MCF 10A (cell line): ENCODE data around the gene EXOC3L2. TPM values are rescaled to one million over a fixed set of nuclear protein-coding genes. Genes with fewer than 3 reads are reported as not detected.

Experiments
- BruUV-seq: library from RNA; stranded (reverse); fragments of 400-500 nt; replicated peaks from 2 replicates; lab custom pipeline; 2021; lab: Mats Ljungman, UMichigan
- CTCF ChIA-PET: fragments of 300-600 bp; sonication (Branson Sonifier 250); formaldehyde crosslinking; extraction: SDS; loops from one replicate; lab custom pipeline; 2021; ENCODE audit warnings: antibody characterized with exemption, inconsistent platforms; lab: Yijun Ruan, JAX
- POLR2A ChIA-PET: fragments of 300-600, 350-650 bp; sonication (Branson Sonifier 250); formaldehyde crosslinking; extraction: SDS; loops from one replicate; lab custom pipeline; 2020; ENCODE audit warnings: antibody characterized with exemption, inconsistent platforms; lab: Yijun Ruan, JAX
- DNase-seq: peaks from one replicate; pipeline ENCODE4 v3.0.0-alpha.2; 2018; ENCODE audit not compliant: unreplicated experiment
- H3K27ac Mint-ChIP-seq: one replicate; pipeline ENCODE4 v1.8.0; 2022; ENCODE audit warnings: mild to moderate bottlenecking, low read depth, mixed read lengths; ENCODE audit not compliant: unreplicated experiment
- H3K27me3 Mint-ChIP-seq: one replicate; pipeline ENCODE4 v1.8.0; 2022; ENCODE audit warnings: mixed read lengths; ENCODE audit not compliant: insufficient read depth, unreplicated experiment
- H3K36me3 Mint-ChIP-seq: one replicate; pipeline ENCODE4 v1.8.0; 2022; ENCODE audit warnings: mild to moderate bottlenecking, moderate library complexity, mixed read lengths; ENCODE audit not compliant: insufficient read depth, unreplicated experiment
- H3K4me1 Mint-ChIP-seq: one replicate; pipeline ENCODE4 v1.8.0; 2022; ENCODE audit warnings: mixed read lengths; ENCODE audit not compliant: insufficient read depth, unreplicated experiment
- H3K4me3 Mint-ChIP-seq: one replicate; pipeline ENCODE4 v1.8.0; 2022; ENCODE audit warnings: mild to moderate bottlenecking, moderate library complexity, mixed read lengths; ENCODE audit not compliant: unreplicated experiment
- H3K9me3 Mint-ChIP-seq: one replicate; pipeline ENCODE4 v1.8.0; 2022; ENCODE audit warnings: mixed read lengths; ENCODE audit not compliant: unreplicated experiment
- intact Hi-C: fragments of 100-400 bp; cut with micrococcal nuclease; formaldehyde crosslinking; loops from 2 replicates; pipeline ENCODE4 v1.14.1; 2022
- total RNA-seq: library from RNA; stranded (reverse); gene quantifications from 2 replicates; pipeline ENCODE4 v1.2.3, GENCODE V29; 2022
- TF ChIP-seq, protein P1 (sequence below): fragments of 200-600 bp; IDR thresholded peaks from one replicate; pipeline ENCODE4 v1.8.0; 2022; ENCODE audit warnings: antibody characterized with exemption, mild to moderate bottlenecking; ENCODE audit not compliant: unreplicated experiment

EXOC3L2 gene
- total RNA-seq, 1 experiment from 2014 or later: not detected

DNA sequence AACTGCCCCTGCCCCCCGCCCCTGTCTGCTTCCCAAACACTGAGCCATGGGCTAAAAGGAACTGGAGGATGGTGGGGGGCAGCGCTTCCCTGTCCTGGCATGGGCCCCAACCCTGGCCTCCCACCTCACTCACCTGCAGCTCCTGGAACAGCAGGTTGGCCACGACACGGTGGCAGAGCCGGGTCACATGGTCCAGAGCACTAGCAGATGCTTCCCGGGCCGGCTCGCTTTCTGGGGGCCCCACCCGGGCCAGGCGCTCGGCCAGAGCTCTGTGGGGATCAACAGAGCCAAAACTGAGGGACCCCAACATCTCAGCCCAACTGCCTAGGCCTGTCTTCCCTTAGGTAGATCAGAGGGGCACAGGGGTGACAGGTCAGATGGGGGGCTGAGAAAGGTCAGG, 20.6 kb downstream of the EXOC3L2 start:
- TF ChIP-seq, protein P1, sequence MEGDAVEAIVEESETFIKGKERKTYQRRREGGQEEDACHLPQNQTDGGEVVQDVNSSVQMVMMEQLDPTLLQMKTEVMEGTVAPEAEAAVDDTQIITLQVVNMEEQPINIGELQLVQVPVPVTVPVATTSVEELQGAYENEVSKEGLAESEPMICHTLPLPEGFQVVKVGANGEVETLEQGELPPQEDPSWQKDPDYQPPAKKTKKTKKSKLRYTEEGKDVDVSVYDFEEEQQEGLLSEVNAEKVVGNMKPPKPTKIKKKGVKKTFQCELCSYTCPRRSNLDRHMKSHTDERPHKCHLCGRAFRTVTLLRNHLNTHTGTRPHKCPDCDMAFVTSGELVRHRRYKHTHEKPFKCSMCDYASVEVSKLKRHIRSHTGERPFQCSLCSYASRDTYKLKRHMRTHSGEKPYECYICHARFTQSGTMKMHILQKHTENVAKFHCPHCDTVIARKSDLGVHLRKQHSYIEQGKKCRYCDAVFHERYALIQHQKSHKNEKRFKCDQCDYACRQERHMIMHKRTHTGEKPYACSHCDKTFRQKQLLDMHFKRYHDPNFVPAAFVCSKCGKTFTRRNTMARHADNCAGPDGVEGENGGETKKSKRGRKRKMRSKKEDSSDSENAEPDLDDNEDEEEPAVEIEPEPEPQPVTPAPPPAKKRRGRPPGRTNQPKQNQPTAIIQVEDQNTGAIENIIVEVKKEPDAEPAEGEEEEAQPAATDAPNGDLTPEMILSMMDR: no peak
- Mint-ChIP-seq H3K27ac (no peak overlapping the region), H3K4me1 (no peaks in the 10 kb centered on the region), H3K9me3 (no peaks in the 10 kb centered on the region), H3K36me3 (no peaks in the 10 kb centered on the region), H3K4me3 (no peak overlapping the region), H3K27me3 (peaks cover 14% of the 10 kb centered on the region)
- no TSS peak for BruUV-seq
- ChIA-PET POLR2A (no interaction called here), CTCF (no interaction called here)
- intact Hi-C loops: no loop called here
- DNase-seq: no peak

DNA sequence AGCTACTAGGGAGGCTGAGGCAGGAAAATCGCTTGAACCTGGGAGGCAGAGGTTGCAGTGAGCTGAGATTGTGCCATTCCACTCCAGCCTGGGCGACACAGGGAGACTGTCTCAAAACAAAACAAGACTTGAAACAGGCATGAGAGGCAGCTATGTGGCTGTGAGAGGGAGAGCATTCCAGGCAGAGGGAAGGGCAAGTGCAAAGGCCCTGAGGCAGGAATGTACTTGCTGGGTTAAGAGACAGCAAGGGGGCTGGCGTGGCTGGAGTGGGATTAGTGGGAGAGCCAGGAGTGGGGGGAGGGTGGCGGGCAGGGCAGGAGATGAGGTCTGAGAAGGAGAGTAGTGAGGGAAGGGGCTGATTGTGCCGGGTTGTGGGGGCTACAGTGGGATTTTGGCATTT, 21.3 kb downstream of the EXOC3L2 start:
- no peaks in the 10 kb centered on the region for H3K9me3 Mint-ChIP-seq
- H3K27ac Mint-ChIP-seq: no peak overlapping the region
- BruUV-seq: no TSS peak
- ChIA-PET POLR2A (no interaction called here), CTCF (no interaction called here)
- no peak overlapping the region for H3K4me3 Mint-ChIP-seq
- DNase-seq: no peak
- intact Hi-C loops: no loop called here
- no peaks in the 10 kb centered on the region for H3K36me3 Mint-ChIP-seq
- H3K27me3 Mint-ChIP-seq: peaks cover 14% of the 10 kb centered on the region
- no peaks in the 10 kb centered on the region for H3K4me1 Mint-ChIP-seq
- TF ChIP-seq, protein P1: no peak

DNA sequence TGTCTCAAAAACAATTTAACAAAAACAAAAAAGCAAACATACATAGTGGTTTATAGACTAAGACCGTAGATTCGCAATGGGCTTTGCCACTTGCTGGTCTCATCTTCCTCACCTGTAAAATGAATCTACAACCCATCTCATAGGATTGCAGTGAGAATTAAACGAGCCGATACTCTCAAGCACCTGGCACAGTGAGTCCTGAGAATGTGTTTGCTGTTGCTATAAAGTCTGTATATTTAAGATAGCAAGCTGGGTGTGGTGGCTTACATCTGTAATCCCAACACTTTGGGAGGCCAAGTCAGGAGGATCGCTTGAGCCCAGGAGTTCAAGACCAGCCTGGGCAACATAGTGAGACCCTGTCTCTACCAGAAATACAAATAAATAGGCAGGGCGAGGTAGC, 22.5 kb downstream of the EXOC3L2 start:
- H3K36me3 Mint-ChIP-seq: no peaks in the 10 kb centered on the region
- intact Hi-C loops: no loop called here
- peaks cover 14% of the 10 kb centered on the region for H3K27me3 Mint-ChIP-seq
- H3K4me3 Mint-ChIP-seq: no peak overlapping the region
- H3K27ac Mint-ChIP-seq: no peak overlapping the region
- no TSS peak for BruUV-seq
- ChIA-PET CTCF (no interaction called here), POLR2A (no interaction called here)
- no peaks in the 10 kb centered on the region for H3K4me1 Mint-ChIP-seq
- no peak for DNase-seq
- H3K9me3 Mint-ChIP-seq: no peaks in the 10 kb centered on the region
- TF ChIP-seq, protein P1: no peak

DNA sequence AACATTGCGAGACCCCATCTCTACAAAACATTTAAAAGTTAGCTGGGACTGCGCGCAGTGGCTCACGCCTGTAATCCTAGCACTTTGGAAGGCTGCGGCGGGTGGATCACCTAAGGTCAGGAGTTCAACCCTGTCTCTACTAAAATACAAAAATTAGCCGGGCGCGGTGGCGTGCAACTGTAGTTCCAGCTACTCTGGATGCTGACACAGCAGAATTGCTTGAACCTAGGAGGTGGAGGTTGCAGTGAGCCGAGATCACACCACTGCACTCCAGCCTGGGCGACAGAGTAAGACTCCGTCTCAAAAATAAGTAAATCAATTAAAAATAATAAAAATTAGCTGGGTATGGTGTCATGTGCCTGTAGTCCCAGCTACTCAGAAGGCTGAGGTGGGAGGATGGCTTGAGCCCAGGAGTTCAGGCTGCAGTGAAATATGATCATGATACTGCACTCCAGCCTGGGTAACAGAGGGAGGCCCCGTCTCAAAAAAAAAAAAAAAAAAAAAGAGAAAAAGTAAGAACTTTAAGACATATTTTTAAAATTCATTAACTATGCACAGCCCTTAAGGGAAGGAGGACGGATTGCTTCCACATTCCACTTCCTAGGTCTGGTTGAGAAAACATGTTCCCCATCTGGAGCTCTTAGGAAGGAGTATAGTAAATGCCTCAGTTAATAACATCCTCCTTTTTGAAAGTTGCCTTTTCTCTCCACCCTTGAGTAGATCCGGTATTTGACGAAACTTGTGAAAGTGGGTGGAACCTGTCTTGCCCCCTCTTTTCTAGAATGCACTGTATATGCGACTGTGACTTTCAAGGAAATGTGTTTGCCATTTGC, 26.1 kb downstream of the EXOC3L2 start:
- no TSS peak for BruUV-seq
- H3K27me3 Mint-ChIP-seq: peaks cover 14% of the 10 kb centered on the region
- no peak overlapping the region for H3K27ac Mint-ChIP-seq
- H3K4me3 Mint-ChIP-seq: no peak overlapping the region
- no peaks in the 10 kb centered on the region for H3K9me3 Mint-ChIP-seq
- intact Hi-C loops: no loop called here
- H3K4me1 Mint-ChIP-seq: peaks cover 6% of the 10 kb centered on the region
- H3K36me3 Mint-ChIP-seq: no peaks in the 10 kb centered on the region
- DNase-seq: no peak
- TF ChIP-seq, protein P1: no peak
- POLR2A ChIA-PET: interaction anchor here (1.5 kb wide), 1 partner anchor 10 kb away, joined by 3 read pairs; no protein-coding TSS in a partner anchor
- CTCF ChIA-PET: no interaction called here
